Measurements from ENCODE around the gene DFFA.

The DFFA gene

DNA sequence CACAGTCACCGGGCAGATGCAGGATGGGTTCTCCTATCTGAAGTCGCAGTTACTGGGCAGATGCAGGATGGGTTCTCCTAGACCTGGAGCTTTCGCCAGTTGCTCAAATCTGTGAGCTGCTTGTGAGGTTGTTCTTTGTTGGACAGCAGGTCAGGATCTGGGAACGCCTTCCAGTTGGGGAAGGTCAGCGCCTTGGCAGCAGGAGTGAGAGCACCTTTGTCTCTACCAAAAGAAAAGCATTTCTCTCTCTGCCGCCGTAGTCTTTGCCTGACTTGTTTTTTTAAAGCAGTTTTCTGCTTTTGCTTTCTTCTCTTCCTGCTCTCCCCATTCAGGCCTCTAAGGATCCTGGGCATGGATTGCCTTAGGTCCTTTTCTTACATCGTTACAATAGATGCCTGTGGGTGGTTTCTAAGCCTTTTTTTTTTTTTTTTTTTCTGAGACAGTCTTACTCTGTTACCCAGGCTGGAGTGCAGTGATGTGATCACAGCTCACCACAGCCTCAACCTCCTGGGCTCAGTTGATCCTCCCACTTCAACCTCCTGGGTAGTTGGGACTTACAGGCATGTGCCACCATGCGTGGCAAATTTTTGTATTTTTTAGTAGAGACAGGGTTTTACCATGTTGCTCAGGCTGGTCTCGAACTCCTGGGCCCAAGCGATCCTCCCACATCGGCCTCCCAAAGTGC lies 18.1 kb upstream of the DFFA start:
- no peak for DNase-seq (ENCODE audit: extremely low read depth, low read depth)
- TF ChIP-seq CTCF (IDR thresholded peaks at IDR 0.05; ENCODE audit: low read depth, low read length), result no peak

DNA sequence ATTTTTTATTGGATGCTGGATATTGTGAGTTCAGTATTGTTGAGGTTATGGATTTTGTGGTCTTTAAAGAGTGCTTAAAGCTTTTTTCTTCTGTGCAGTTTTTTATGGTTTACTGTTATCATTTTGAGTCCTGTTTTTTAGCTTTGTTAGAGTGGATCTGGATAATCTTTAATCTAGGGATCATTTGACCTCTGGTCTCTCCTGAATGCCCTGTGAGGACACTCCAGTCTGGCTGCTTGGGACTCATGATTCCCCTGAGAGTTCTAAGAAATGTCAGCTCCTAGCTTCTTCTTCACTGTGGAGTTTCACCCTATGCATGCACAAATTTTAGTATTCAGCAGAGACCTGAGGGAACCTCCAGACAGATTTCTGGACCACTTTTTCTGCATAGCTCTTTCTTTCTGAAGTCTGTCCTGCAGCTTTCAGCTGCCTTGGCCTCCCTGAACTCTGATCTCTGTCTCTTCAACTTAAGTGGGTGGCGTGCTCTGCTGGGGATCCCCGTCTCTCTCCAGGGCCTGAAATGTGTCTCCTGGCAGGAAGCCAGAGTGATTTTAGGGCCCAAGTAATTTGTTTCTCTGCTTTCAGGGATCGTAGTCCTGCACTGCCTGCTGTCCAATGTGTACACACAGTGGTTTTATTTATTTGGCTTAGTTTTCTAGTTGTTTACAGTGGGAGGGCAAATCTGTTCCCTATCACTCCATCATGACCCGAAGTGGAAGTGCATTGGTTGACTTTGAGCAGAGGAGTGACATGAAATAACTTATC lies 17.1 kb upstream of the DFFA start:
- no peak for DNase-seq (ENCODE audit: extremely low read depth, low read depth)
- TF ChIP-seq CTCF (IDR thresholded peaks at IDR 0.05; ENCODE audit: low read depth, low read length), result no peak

GRCh38 chr1:10484521-10484920 lies 12.2 kb upstream of the DFFA start:
- TF ChIP-seq CTCF (IDR thresholded peaks at IDR 0.05; ENCODE audit: low read depth, low read length), result no peak
- DNase-seq (ENCODE audit: extremely low read depth, low read depth), result no peak

DNA sequence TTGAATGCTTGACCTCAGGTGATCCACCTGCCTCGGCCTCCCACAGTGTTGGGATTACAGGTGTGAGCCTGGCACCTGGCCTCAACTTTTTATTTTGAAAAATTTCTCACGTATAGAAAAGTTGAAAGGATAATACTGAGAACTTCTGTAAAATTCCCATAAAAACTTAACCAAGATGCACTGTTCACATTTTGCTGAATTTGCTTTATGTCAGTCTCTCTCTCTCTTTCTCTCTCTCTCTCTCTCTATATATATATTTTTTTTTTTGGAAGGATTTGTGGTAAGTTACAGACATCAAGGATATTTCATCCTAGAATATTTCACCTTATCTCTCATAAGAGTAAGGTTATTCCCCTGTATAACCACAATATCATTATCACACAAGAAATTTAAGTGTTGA lies 8.3 kb upstream of the DFFA start:
- no peak for DNase-seq (ENCODE audit: extremely low read depth, low read depth)
- TF ChIP-seq CTCF (IDR thresholded peaks at IDR 0.05; ENCODE audit: low read depth, low read length), result no peak

DNA sequence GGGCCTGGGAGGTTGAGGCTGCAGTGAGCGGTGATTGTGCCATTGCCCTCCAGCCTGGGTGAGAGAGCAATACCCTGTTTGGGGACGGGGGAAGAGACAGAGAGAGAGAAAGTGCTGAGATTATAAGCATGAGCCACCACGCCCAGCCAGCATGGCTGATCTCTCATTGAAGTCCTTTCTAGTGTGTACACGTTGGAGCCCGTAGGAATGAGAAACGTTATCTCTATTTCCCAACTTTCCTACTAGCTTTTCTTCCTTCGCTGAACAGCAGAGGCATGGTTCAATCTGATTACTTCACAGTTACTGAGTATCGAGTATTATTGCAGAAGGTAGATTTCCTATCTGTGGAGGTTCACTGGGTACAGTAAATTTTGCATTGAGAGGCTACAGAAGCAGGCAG lies 7.0 kb upstream of the DFFA start:
- DNase-seq (ENCODE audit: extremely low read depth, low read depth), result no peak
- no peak for TF ChIP-seq CTCF (IDR thresholded peaks at IDR 0.05; ENCODE audit: low read depth, low read length)

- TF ChIP-seq CTCF (IDR thresholded peaks at IDR 0.05; ENCODE audit: low read depth, low read length), result no peak
- DNase-seq (ENCODE audit: extremely low read depth, low read depth), result no peak
Measured at GRCh38 chr1:10475510-10475909, 3.2 kb upstream of the DFFA start.

Data from AG09319 (cell line).